Right cardiac atrium (tissue), 5 donors: ENCODE data around the gene ELP4. TPM values are rescaled to one million over a fixed set of nuclear protein-coding genes. Genes with fewer than 3 reads are reported as not detected.

Experiments used
- ATAC-seq, 2 donors: fragments of 200-7000 bp; cut with Tn5 transposase; one replicate each; pipeline versions ENCODE4 v1.8.0 to v1.9.1; 2020; ENCODE audit warnings: moderate library complexity in 2 of 2, mild to moderate bottlenecking in 1 of 2
- DNase-seq, 3 donors: peaks; one replicate each; pipeline ENCODE4 v3.0.0-alpha.2; 2020
- H3K27ac ChIP-seq: one replicate; pipeline ENCODE4 v1.5.1; 2013; ENCODE audit warnings: mild to moderate bottlenecking, low read length, control low read depth, moderate library complexity
- H3K27me3 ChIP-seq: one replicate; pipeline ENCODE4 v1.6.1; 2013; ENCODE audit not compliant: control insufficient read depth, insufficient read depth
- H3K4me1 ChIP-seq: one replicate; pipeline ENCODE4 v1.6.1; 2013; ENCODE audit warnings: low read length; ENCODE audit not compliant: control insufficient read depth, insufficient read depth
- H3K4me3 ChIP-seq: one replicate; pipeline ENCODE4 v1.5.1; 2013; ENCODE audit warnings: low read length, control low read depth
- H3K9me3 ChIP-seq: one replicate; pipeline ENCODE4 v1.6.1; 2013; ENCODE audit warnings: low read length; ENCODE audit not compliant: control insufficient read depth
- WGBS: extraction: QIAGEN DNeasy Blood & Tissue Kit; methylation state at CpG from one replicate; pipeline ENCODE4 v1.1.7; 2013; 5-methylcytosine and 5-hydroxymethylcytosine counted together
- intact Hi-C, 4 donors: fragments of 100-400 bp; cut with DNase I; formaldehyde crosslinking; loops; one replicate each; pipeline versions ENCODE4 v1.11.0 to v1.14.0; 2022 to 2023
- long read RNA-seq, 4 donors: library from polyadenylated mRNA; unstranded; transcript quantifications; one replicate each; pipeline ENCODE4 v2.0.0, GENCODE V29; 2020 to 2021
- polyA plus RNA-seq: library from polyadenylated mRNA; stranded (reverse); fragments of 200-250 nt; gene quantifications from one replicate; pipeline ENCODE4 v1.2.3, GENCODE V29; 2013
- total RNA-seq, 4 donors: library from RNA; stranded (reverse); fragmentation: NEBNext Ultra II Directional; extraction: Animal tissue kit (Norgen Biotek cat#: 25700); gene quantifications; one replicate each; pipeline ENCODE4 v1.2.1, GENCODE V29; 2021
- donor health status: healthy with polysubstance abuse.
- donor health status: DM: no; HTN: yes; CAD: no.
- donor health status: DM: no; HTN: no; CAD: no.
- donor health status: DM: no; HTN: yes; CAD: no; lungs with severe emphysema.
- donor health status: DM: yes; HTN: yes; CAD: no.

ELP4 gene
- 10 to 100 TPM; 13.7 to 17.9 (median 15.7) TPM for total RNA-seq
- polyA plus RNA-seq: 13.2 TPM
- long read RNA-seq, donor 1, full-length matches to known transcripts: 16 of 19 reads
- long read RNA-seq, donor 1, partial matches to known transcripts: 1 of 19 reads
- long read RNA-seq, donor 1, other reads (novel, unspliced or antisense): 2 of 19 reads
- long read RNA-seq, donor 2, full-length matches to known transcripts: 6 of 6 reads
- long read RNA-seq, donor 2, partial matches to known transcripts: 0 of 6 reads
- long read RNA-seq, donor 2, other reads (novel, unspliced or antisense): 0 of 6 reads
- long read RNA-seq, donor 3, full-length matches to known transcripts: 20 of 33 reads
- long read RNA-seq, donor 3, partial matches to known transcripts: 12 of 33 reads
- long read RNA-seq, donor 3, other reads (novel, unspliced or antisense): 1 of 33 reads
- long read RNA-seq, donor 4, full-length matches to known transcripts: 7 of 8 reads
- long read RNA-seq, donor 4, partial matches to known transcripts: 1 of 8 reads
- long read RNA-seq, donor 4, other reads (novel, unspliced or antisense): 0 of 8 reads

- ATAC-seq: peak; percentile 100
- DNase-seq: peak; percentile 96 to 98 (median 97)
- intact Hi-C loops: no loop called here
- Histone ChIP-seq H3K4me1 (no peaks in the 10 kb centered on the region), H3K4me3 (peak within 1 kb of the TSS; percentile 80), H3K9me3 (no peaks in the 10 kb centered on the region), H3K27me3 (no peaks in the 10 kb centered on the region), H3K27ac (peak within 1 kb of the TSS; percentile 88)
- under 1% methylated on average over 47 of the region's 47 CpGs for WGBS
Observed at GRCh38 chr11:31509429-31510345, at the start of gene ELP4, which contains the start of gene IMMP1L. Gene ELP4, plus strand, starts transcription at chr11:31509767. Its CDS starts 18 bp downstream, at chr11:31509785. Gene IMMP1L, minus strand, starts transcription at chr11:31509622. Its CDS starts 46,346 bp downstream, at chr11:31463276.

DNA sequence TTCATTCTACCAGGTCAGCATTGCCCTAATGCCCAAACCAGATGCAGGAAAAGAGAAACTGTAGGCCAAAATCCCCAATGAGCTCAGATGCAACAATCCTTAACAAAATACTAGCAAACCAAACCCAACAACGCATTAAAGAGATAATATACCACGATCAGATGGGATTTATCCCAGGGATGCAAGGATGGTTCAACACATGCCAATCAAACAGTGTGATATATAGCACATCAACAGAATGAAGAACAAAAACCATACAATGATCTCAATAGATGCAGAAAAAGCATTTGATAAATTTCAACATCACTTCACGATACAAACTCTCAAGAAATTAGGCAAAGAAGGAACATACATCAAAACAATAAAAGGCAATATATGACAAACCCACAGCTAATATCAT is 45.1 kb upstream of the ELP4 start:
- 97% methylated on average over 3 of the region's 3 CpGs for WGBS
- ATAC-seq (no peak), DNase-seq (no peak)
- no peak overlapping the region for H3K4me3 ChIP-seq
- intact Hi-C loops: no loop called here
- no peaks in the 10 kb centered on the region for H3K4me1 ChIP-seq
- no peak overlapping the region for H3K27ac ChIP-seq
- H3K9me3 ChIP-seq: no peaks in the 10 kb centered on the region
- no peaks in the 10 kb centered on the region for H3K27me3 ChIP-seq

DNA sequence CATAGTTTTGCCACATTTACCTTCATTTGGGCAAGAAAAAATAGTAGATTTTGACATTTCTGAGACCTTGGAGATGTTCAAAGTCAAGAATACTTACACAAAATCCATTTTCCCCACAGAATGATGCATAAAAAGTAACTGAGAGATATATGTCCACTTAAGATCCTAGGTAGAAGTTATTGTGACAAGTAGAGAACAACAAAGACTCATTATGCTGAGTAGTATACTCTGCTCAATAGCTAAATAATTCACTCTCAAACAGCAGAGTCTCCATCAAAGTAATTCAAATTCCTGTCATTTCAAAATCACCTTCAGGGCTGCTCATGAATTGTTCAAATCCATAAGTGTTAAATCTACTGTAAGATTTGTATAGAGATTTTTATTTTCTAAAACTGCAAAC is 35.5 kb upstream of the ELP4 start:
- no peaks in the 10 kb centered on the region for H3K9me3 ChIP-seq
- intact Hi-C loops: no loop called here

DNA sequence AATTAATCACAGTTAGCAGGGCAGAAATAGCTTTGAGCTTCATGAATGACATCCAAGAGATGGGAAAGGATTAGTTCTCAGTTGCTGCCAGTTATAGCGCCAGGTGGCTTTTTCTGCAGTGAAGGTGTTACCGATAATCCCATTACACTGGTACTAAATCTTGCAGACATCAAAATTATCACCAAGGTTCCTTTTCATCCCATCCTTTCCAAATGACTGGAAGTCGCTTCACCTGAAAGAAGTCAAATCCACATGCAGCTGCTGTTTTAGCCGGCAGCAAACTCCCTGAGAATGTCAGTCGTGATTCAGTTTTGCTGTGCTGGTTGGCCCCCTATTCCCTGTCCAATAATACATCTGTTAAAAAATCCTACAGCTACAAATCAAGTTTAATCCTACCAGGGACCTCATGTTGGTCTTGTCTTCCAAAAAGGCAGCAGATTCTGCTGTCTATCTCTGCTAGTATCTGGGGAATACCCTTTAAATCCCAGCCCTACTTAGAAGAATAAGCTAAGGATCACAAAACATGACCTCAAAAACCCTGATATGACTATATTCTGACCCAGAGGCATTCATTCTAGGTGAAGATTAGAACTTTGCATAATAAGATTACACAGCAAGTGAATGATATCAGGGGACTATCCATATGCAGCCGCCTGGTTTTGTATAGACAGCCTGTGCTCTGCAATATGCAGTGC is 31.9 kb upstream of the ELP4 start:
- intact Hi-C loops: no loop called here

More for the DNA sequence above, 35.5 kb upstream of the ELP4 start:
- ATAC-seq: no peak
- Histone ChIP-seq H3K4me1 (no peaks in the 10 kb centered on the region), H3K27me3 (no peaks in the 10 kb centered on the region), H3K4me3 (no peak overlapping the region), H3K27ac (no peak overlapping the region)
- DNase-seq: no peak

GRCh38 chr11:31478223-31478590 is 31.4 kb upstream of the ELP4 start:
- 92% methylated on average over 2 of the region's 2 CpGs for WGBS
- no peak overlapping the region for H3K27ac ChIP-seq

More for the DNA sequence above, 31.9 kb upstream of the ELP4 start:
- Histone ChIP-seq H3K4me3 (no peak overlapping the region), H3K4me1 (no peaks in the 10 kb centered on the region), H3K27ac (no peak overlapping the region), H3K9me3 (no peaks in the 10 kb centered on the region), H3K27me3 (no peaks in the 10 kb centered on the region)
- DNase-seq: no peak
- no peak for ATAC-seq
- 88% methylated on average over 6 of the region's 6 CpGs for WGBS

DNA sequence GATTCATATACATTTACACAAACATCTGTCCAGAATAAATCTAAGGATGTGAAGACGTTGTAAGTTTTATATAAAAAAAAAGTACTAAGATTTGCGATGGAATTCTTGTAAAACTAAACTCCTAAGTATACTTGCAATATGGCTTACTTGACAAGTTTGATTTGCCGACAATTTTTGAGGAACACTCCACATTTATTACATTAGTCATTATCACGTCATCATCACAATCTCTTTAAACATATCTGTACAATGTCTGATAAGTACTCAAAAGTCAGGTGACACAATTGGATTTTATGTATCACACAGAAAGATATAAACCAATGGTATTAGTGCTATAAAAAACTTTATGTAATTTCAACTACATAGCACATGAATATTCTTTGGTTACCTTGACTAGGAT is 30.5 kb upstream of the ELP4 start:
- intact Hi-C loops: no loop called here
- H3K4me3 ChIP-seq: no peak overlapping the region
- H3K4me1 ChIP-seq: no peaks in the 10 kb centered on the region
- no peaks in the 10 kb centered on the region for H3K27me3 ChIP-seq
- WGBS: 93% methylated on average over 4 of the region's 4 CpGs
- DNase-seq (no peak), ATAC-seq (no peak)
- no peak overlapping the region for H3K27ac ChIP-seq
- no peaks in the 10 kb centered on the region for H3K9me3 ChIP-seq

More at GRCh38 chr11:31478223-31478590, 31.4 kb upstream of the ELP4 start:
- intact Hi-C loops: no loop called here
- Histone ChIP-seq H3K27me3 (no peaks in the 10 kb centered on the region), H3K9me3 (no peaks in the 10 kb centered on the region), H3K4me3 (no peak overlapping the region), H3K4me1 (no peaks in the 10 kb centered on the region)
- no peak for ATAC-seq
- DNase-seq: no peak

- Histone ChIP-seq H3K27ac (no peak overlapping the region), H3K4me1 (no peaks in the 10 kb centered on the region), H3K27me3 (no peaks in the 10 kb centered on the region), H3K9me3 (no peaks in the 10 kb centered on the region), H3K4me3 (no peak overlapping the region)
- ATAC-seq (no peak), DNase-seq (no peak)
- WGBS: 78% methylated on average over 3 of the region's 3 CpGs
- intact Hi-C loops: loop anchor here in 1 of 4 donors (10.0 kb wide), 1 partner anchor 394 kb away; no protein-coding TSS in a partner anchor
Observed at GRCh38 chr11:31480930-31481329, 28.6 kb upstream of the ELP4 start.

DNA sequence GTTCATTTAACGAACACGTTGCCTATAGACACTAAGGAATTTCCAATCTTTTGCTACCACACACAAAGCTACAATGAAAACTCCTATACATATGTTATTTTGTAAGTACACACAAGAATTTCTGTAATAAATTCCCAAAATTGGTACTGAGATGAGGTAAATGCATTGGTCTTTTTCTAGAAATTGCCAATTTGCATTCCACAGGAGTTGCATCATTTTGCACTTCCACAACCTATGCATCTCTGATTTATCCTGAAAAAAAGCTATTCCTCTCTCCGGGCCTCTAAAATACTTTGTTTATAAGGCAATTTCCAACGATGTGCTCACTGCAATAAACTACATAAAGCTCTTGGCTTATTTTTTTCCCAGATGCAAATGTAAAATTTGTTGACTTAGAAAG is 25.1 kb upstream of the ELP4 start:
- 87% methylated on average over 4 of the region's 4 CpGs for WGBS
- H3K27me3 ChIP-seq: no peaks in the 10 kb centered on the region
- H3K27ac ChIP-seq: no peak overlapping the region
- DNase-seq (no peak), ATAC-seq (no peak)
- no peaks in the 10 kb centered on the region for H3K4me1 ChIP-seq
- intact Hi-C loops: loop anchor here in 1 of 4 donors (10.0 kb wide), 1 partner anchor 390 kb away; no protein-coding TSS in a partner anchor
- H3K4me3 ChIP-seq: no peak overlapping the region
- no peaks in the 10 kb centered on the region for H3K9me3 ChIP-seq

DNA sequence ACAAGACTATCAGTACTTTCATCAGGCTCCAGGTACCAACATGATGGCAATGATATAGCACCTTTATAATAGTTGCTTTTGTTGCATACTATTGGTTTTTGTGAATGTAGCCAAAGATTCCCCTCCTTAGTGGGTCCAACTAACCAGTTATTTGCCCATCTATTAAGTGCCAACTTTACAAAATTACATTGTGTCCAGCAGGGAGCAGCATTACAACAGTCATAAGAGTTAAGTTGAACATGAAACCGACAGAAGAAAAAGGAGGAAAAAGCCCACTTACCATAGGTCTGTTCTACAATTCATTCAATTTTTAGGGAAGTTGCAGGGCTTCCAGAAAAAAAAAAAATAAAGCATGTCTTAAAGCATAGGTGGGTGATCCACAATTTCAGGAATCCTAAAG is 21.7 kb upstream of the ELP4 start:
- no peaks in the 10 kb centered on the region for H3K9me3 ChIP-seq
- DNase-seq (no peak), ATAC-seq (no peak)
- no peak overlapping the region for H3K27ac ChIP-seq
- no peaks in the 10 kb centered on the region for H3K27me3 ChIP-seq
- no peak overlapping the region for H3K4me3 ChIP-seq
- intact Hi-C loops: loop anchor here in 1 of 4 donors (10.0 kb wide), 1 partner anchor 387 kb away; no protein-coding TSS in a partner anchor
- WGBS: 29% methylated on average over 1 of the region's 1 CpG
- H3K4me1 ChIP-seq: no peaks in the 10 kb centered on the region

DNA sequence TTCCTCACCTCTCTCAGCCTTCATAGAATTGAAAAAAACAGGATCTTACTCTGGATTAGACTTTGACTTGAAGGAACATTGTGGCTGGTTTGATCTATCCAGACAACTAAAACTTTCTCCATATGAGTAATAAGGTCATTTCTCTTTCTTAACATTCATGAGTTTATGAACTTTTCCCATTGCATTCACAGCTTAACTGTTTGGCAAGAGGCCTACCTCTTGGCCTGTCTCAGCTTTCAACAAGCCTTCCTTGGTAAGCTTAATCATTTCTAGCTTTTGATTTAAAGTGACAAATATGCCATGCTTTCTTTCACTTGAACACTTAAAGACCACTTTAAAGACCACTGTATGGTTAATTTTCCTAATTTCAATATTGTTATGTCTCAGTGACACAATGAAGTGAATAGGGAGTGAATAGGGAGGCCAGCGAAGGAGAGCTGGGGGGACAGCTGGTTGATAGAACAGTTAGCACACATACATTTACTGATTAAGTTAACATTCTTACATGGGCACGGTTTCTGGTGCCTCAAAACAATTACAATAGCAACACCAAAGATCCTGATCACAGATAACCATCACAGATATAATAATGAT is 17.1 kb upstream of the ELP4 start:
- DNase-seq (no peak), ATAC-seq (no peak)
- H3K27ac ChIP-seq: no peak overlapping the region
- H3K4me3 ChIP-seq: no peak overlapping the region
- H3K27me3 ChIP-seq: no peaks in the 10 kb centered on the region
- no peaks in the 10 kb centered on the region for H3K9me3 ChIP-seq
- 74% methylated on average over 2 of the region's 2 CpGs for WGBS
- no peaks in the 10 kb centered on the region for H3K4me1 ChIP-seq
- intact Hi-C loops: no loop called here
